OCI-LY3 (cell line): ENCODE data around the gene RASGRP4.

Experiments
- H2AFZ ChIP-seq: fragments of 200-600, 300-600 bp; shearing (Covaris generic); 2 replicates; pipeline ENCODE4 v1.6.0; 2014; ENCODE audit warnings: antibody characterized with exemption, low read depth, low read length
- H3K27ac ChIP-seq: fragments of 200-600, 300-600 bp; sonication (generic); 2 replicates; pipeline ENCODE4 v1.5.1; 2014; ENCODE audit warnings: mild to moderate bottlenecking, low read length, moderate library complexity, mixed read lengths
- H3K27me3 ChIP-seq: fragments of 200-600, 300-600 bp; sonication (generic); 2 replicates; pipeline ENCODE4 v1.6.1; 2014; ENCODE audit warnings: low read depth, low read length, mixed read lengths
- H3K36me3 ChIP-seq: fragments of 200-600, 300-600 bp; sonication (generic); replicated peaks from 2 replicates; pipeline ENCODE3; 2014; ENCODE audit warnings: low read depth, low read length, mixed read lengths
- H3K4me1 ChIP-seq: fragments of 300-600, 200-600 bp; sonication (generic); 2 replicates; pipeline ENCODE4 v1.6.1; 2014; ENCODE audit warnings: low read length, mixed read lengths
- H3K4me2 ChIP-seq: fragments of 200-600, 300-600 bp; sonication (generic); 2 replicates; pipeline ENCODE4 v1.6.1; 2014; ENCODE audit warnings: low read length, mixed read lengths
- H3K4me3 ChIP-seq: fragments of 300-600, 200-600 bp; sonication (generic); 2 replicates; pipeline ENCODE4 v1.5.1; 2014; ENCODE audit warnings: antibody characterized with exemption, mild to moderate bottlenecking, low read length, moderate library complexity
- H3K79me2 ChIP-seq: fragments of 300-600, 200-600 bp; shearing (Covaris generic); 2 replicates; pipeline ENCODE4 v1.6.1; 2014; ENCODE audit warnings: mild to moderate bottlenecking, low read length, mixed read lengths
- H3K9ac ChIP-seq: fragments of 300-600, 200-600 bp; shearing (Covaris generic); 2 replicates; pipeline ENCODE4 v1.6.0; 2014; ENCODE audit warnings: mild to moderate bottlenecking, low read length, moderate library complexity
- H3K9me3 ChIP-seq: fragments of 200-600, 300-600 bp; shearing (Covaris generic); 2 replicates; pipeline ENCODE4 v1.6.1; 2014; ENCODE audit warnings: low read length, mixed read lengths; ENCODE audit not compliant: insufficient read depth
- H4K20me1 ChIP-seq: fragments of 200-600, 300-600 bp; sonication (generic); 2 replicates; pipeline ENCODE4 v1.6.1; 2016; ENCODE audit warnings: low read length, mixed read lengths; ENCODE audit not compliant: insufficient read depth
- CTCF ChIP-seq: fragments of 200-600, 300-600 bp; sonication (generic); IDR thresholded peaks from 2 replicates; pipeline ENCODE4 v1.5.1; 2014; ENCODE audit warnings: antibody characterized with exemption, low read length, low read depth
- EZH2phosphoT487 ChIP-seq: fragments of 200-600 bp; shearing (Covaris generic); IDR thresholded peaks from 2 replicates; pipeline ENCODE4 v1.6.1; 2018; ENCODE audit warnings: antibody characterized with exemption, mixed run types, low read depth

Gene RASGRP4

DNA sequence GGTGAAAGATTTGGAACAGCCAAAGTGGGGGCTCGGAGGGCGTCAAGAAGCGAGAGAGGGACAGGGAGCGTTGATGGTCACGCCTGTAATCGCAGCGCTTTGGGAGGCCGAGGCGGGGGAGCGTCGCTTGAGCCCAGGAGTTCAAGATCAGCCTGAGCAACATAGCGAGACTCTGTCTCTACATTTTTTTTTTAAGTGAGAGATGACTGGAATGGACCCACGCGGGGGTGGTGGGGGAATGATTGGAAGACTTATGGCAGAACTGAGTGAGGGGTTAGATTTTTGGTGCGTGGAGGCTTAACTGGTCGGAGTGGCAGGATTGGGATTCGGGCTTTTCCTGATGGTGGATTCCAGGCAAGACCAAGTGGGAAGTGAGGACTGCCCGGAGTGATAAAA lies 50.9 kb downstream of the RASGRP4 start:
- Histone ChIP-seq H3K9ac (peak overlapping the region; percentile 90), H4K20me1 (peaks cover 4% of the 10 kb centered on the region; the same call in 1 of the 2 replicates), H3K4me1 (peaks cover 14% of the 10 kb centered on the region), H3K79me2 (peaks cover 41% of the 10 kb centered on the region), H3K4me2 (peak overlapping the region; percentile 82), H3K27me3 (no peaks in the 10 kb centered on the region), H3K36me3 (peaks cover 25% of the 10 kb centered on the region), H3K27ac (peak overlapping the region; percentile 58), H3K9me3 (no peaks in the 10 kb centered on the region), H2AFZ (peak overlapping the region; percentile 55; the same call in 1 of the 2 replicates), H3K4me3 (peak overlapping the region; percentile 82)
- no peak for TF ChIP-seq CTCF
- TF ChIP-seq EZH2phosphoT487: no peak

DNA sequence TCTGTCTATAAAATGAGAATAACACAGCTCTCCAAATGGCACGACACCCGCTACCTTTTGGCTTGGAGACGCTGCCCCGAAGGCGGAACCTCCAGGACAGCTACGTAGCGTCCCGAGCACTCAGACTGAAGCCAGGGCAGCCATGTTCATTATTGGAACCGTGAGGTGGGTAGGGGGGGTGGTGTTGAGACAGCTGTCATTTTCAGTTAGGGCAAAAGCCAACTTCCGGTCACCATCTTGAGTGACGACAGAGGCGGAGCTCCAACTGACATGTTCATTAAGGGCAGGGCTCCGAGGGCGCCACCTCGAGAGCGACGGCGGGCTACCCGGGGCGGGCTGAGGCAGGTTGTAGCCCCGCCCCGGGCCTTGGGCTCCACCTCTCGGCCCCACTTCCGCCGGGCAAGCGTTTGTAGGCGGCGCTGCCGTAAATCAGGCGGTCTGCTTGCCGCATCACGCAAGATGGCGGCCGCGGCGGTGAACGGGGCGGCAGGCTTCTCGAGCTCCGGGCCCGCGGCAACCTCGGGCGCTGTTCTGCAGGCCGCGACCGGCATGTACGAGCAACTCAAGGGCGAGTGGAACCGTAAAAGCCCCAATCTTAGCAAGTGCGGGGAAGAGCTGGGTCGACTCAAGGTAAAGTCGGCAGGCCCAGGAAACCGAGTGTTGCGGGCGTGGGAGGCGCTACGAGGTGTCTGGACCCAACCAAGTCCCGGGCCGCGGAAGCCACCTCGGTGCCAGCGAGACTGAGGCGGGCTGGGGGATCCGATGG lies 51.5 kb downstream of the RASGRP4 start, which contains the start of gene PSMD8:
Gene PSMD8, plus strand, starts transcription at position 240 of the 766 bp plus-strand sequence. Its CDS starts 31 bp downstream, at position 271.
- Histone ChIP-seq H3K4me3 (peak within 1 kb of the TSS; percentile 82), H3K9ac (peak within 1 kb of the TSS; percentile 90), H2AFZ (peak within 1 kb of the TSS; percentile 56), H3K79me2 (peaks cover 41% of the 10 kb centered on the region), H3K27me3 (no peaks in the 10 kb centered on the region), H3K27ac (peak within 1 kb of the TSS; percentile 58), H3K36me3 (peaks cover 24% of the 10 kb centered on the region), H4K20me1 (peaks cover 4% of the 10 kb centered on the region; the same call in 1 of the 2 replicates), H3K4me2 (peak within 1 kb of the TSS; percentile 87), H3K4me1 (peaks cover 14% of the 10 kb centered on the region), H3K9me3 (no peaks in the 10 kb centered on the region)
- TF ChIP-seq CTCF (peak; percentile 39), EZH2phosphoT487 (no peak)

DNA sequence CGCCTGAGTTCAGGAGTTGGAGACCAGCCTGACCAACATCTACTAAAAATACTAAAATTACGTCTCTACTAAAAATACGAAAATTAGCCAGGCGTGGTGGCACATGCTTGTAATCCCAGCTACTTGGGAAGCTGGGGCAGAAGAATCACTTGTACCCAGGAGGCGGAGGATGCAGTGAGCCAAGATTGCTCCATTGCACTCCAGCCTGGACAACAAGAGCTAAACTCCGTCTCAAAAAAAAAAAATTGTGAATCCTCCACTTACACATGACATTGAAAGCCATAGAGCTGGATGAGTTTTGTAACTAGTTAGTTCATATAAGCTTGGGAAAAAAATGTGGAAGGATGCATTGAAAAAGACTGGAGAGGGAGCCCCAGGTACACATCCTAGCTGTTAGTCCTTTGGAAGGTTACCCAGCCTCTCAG lies 52.1 kb downstream of the RASGRP4 start:
- Histone ChIP-seq H3K27ac (peak overlapping the region; percentile 28), H4K20me1 (peaks cover 4% of the 10 kb centered on the region; the same call in 1 of the 2 replicates), H3K27me3 (no peaks in the 10 kb centered on the region), H2AFZ (peak overlapping the region; percentile 56), H3K9me3 (no peaks in the 10 kb centered on the region), H3K79me2 (peaks cover 38% of the 10 kb centered on the region), H3K36me3 (peaks cover 18% of the 10 kb centered on the region), H3K4me1 (peaks cover 14% of the 10 kb centered on the region), H3K4me3 (peak overlapping the region; percentile 76), H3K9ac (peak overlapping the region; percentile 78), H3K4me2 (peak overlapping the region; percentile 87)
- no peak for TF ChIP-seq EZH2phosphoT487
- no peak for TF ChIP-seq CTCF

DNA sequence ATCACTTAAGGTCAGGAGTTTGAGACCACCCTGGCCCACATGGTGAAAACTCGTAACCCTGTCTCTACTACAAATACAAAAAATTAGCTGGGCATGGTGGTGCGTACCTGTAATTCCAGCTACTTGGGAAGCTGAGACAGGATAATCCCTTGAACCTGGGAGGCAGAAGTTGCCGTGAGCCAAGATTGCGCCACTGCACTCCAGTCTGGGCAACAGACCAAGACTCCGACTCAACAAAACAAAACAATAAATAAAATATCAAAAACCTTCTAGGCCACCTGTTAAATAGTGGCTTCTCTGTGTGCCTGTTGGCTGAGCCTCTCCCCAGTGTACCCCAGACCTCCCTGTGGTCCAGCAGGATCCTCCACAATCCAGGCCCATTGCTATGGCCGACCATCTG lies 54.9 kb downstream of the RASGRP4 start:
- TF ChIP-seq CTCF (no peak), EZH2phosphoT487 (no peak)
- no peak overlapping the region for H3K27ac ChIP-seq

More for the DNA sequence above, 54.9 kb downstream of the RASGRP4 start:
- Histone ChIP-seq H3K4me3 (no peak overlapping the region), H4K20me1 (peaks cover 4% of the 10 kb centered on the region; the same call in 1 of the 2 replicates), H3K9me3 (no peaks in the 10 kb centered on the region), H3K27me3 (no peaks in the 10 kb centered on the region), H3K79me2 (peaks cover 15% of the 10 kb centered on the region), H2AFZ (no peak overlapping the region), H3K4me1 (peaks cover 11% of the 10 kb centered on the region), H3K4me2 (no peak overlapping the region), H3K36me3 (peaks cover 2% of the 10 kb centered on the region), H3K9ac (no peak overlapping the region)
